Measurements from ENCODE around the gene ZBTB17. TPM values are rescaled to one million over a fixed set of nuclear protein-coding genes. Genes with fewer than 3 reads are reported as not detected.

Gene ZBTB17
- polyA plus RNA-seq, 1 experiment = 21.4 TPM

DNA sequence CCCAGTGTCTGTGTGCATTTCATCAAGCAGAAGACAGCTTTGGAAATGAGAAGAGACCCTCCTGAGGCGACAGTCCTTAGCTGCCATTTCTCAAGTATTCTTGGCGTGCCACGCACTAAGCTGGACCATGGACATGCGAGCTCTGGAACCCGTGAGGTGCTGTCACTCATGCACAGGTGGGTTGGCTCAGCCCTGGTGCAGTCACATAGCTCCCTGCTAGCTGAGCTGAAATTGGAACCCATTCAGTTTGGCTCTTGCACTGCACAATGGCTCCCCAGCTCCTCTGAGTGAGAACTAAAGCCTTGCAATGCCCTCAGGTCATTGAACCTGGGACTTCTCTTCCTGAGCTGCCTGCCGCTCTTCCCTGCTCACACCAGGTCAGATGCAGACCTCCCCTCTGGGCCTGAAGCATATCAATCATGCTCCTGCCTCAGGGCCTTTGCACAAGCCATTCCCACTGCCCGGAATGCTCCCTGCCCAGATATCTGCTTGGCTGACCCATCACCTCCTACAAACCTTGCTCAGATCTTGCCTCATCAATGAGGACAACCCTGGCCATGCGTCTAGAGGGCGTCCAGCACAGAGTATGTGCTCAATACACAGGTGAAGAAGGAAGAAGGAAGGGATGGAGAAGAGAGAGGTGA is 21.9 kb upstream of the ZBTB17 start:
- no peaks in the 10 kb centered on the region for H3K27me3 ChIP-seq (ENCODE audit: control insufficient read depth, insufficient read depth, low read length)
- TF ChIP-seq, protein P1, sequence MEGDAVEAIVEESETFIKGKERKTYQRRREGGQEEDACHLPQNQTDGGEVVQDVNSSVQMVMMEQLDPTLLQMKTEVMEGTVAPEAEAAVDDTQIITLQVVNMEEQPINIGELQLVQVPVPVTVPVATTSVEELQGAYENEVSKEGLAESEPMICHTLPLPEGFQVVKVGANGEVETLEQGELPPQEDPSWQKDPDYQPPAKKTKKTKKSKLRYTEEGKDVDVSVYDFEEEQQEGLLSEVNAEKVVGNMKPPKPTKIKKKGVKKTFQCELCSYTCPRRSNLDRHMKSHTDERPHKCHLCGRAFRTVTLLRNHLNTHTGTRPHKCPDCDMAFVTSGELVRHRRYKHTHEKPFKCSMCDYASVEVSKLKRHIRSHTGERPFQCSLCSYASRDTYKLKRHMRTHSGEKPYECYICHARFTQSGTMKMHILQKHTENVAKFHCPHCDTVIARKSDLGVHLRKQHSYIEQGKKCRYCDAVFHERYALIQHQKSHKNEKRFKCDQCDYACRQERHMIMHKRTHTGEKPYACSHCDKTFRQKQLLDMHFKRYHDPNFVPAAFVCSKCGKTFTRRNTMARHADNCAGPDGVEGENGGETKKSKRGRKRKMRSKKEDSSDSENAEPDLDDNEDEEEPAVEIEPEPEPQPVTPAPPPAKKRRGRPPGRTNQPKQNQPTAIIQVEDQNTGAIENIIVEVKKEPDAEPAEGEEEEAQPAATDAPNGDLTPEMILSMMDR (IDR thresholded peaks at IDR 0.05; ENCODE audit: low read depth, low read length) = no peak
- H3K9me3 ChIP-seq (ENCODE audit: control insufficient read depth, insufficient read depth, low read length) = no peaks in the 10 kb centered on the region
- POLR2A ChIA-PET = interaction anchor here (0.9 kb wide), 1 partner anchor 163 kb away, joined by 3 read pairs; no protein-coding TSS in a partner anchor
- CTCF ChIA-PET = interaction anchor here (1.1 to 1.6 kb wide), 4 partner anchors 10 to 206 kb away, joined by 3 to 10 read pairs (median 7); no protein-coding TSS in a partner anchor
- no peak overlapping the region for H3K4me3 ChIP-seq (ENCODE audit: low read depth, low read length)
- no peak for DNase-seq (ENCODE audit: low read depth, low spot score)
- no peak overlapping the region for H3K27ac ChIP-seq (ENCODE audit: low read depth, low read length)

GRCh38 chr1:15997076-15997585 is 21.2 kb upstream of the ZBTB17 start:
- H3K4me3 ChIP-seq (ENCODE audit: low read depth, low read length) = no peak overlapping the region
- DNase-seq (ENCODE audit: low read depth, low spot score) = no peak
- TF ChIP-seq, protein P1 (IDR thresholded peaks at IDR 0.05; ENCODE audit: low read depth, low read length) = no peak
- H3K27me3 ChIP-seq (ENCODE audit: control insufficient read depth, insufficient read depth, low read length) = no peaks in the 10 kb centered on the region
- no peak overlapping the region for H3K27ac ChIP-seq (ENCODE audit: low read depth, low read length)
- no peaks in the 10 kb centered on the region for H3K9me3 ChIP-seq (ENCODE audit: control insufficient read depth, insufficient read depth, low read length)
- ChIA-PET POLR2A (interaction anchor here (0.9 kb wide), 1 partner anchor 163 kb away, joined by 3 read pairs; no protein-coding TSS in a partner anchor), CTCF (interaction anchor here (1.1 to 1.6 kb wide), 4 partner anchors 11 to 205 kb away, joined by 3 to 10 read pairs (median 7); no protein-coding TSS in a partner anchor)

DNA sequence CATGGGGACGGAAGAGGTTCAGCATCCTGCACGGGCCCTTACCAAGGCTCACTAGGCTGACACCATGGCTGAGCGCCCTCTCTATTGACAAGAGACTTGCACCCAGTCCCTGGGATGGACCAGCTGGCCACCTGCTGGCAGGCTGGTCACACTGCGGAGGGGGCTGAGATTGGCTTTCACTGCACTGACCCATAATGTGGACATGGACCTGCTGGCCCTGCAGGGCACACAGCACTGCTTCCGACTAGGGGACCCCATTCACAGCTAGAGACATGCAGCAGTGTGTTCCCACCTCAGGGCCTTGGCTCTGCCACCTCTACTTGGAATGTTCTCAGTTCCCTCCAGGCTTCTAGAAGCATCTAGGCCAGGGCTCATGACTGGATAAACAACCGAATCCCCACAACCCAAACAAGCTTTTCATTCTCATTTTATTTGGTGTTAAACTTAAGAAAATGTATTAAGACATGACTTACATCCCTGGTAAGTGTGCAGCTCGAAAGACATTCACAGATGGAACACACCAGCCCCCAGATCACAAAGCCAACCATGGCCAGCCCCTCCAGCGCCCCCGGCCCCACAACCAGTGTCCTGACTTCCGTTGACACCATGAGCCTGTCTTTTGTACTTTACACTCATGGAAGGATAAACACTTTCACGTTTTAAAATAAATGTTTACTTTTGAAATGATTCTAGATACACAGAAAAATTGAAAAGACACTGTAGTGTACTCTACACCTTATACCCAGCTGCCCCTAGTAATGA is 18.9 kb upstream of the ZBTB17 start:
- TF ChIP-seq, protein P1 (IDR thresholded peaks at IDR 0.05; ENCODE audit: low read depth, low read length) = peak; percentile 95
- Histone ChIP-seq H3K9me3 (ENCODE audit: control insufficient read depth, insufficient read depth, low read length) (no peaks in the 10 kb centered on the region; the same call in 1 of the 2 replicates), H3K27ac (ENCODE audit: low read depth, low read length) (no peak overlapping the region), H3K27me3 (ENCODE audit: control insufficient read depth, insufficient read depth, low read length) (no peaks in the 10 kb centered on the region), H3K4me3 (ENCODE audit: low read depth, low read length) (no peak overlapping the region)
- CTCF ChIA-PET = interaction anchor here (0.7 to 2.8 kb wide), 20 partner anchors 9 to 203 kb away, joined by 3 to 33 read pairs (median 4); partner anchors contain the start of genes HSPB7, SPEN and SRARP
- POLR2A ChIA-PET = interaction anchor here (0.5 kb wide), 2 partner anchors 163 to 218 kb away, joined by 3 to 5 read pairs; no protein-coding TSS in a partner anchor
- no peak for DNase-seq (ENCODE audit: low read depth, low spot score)

DNA sequence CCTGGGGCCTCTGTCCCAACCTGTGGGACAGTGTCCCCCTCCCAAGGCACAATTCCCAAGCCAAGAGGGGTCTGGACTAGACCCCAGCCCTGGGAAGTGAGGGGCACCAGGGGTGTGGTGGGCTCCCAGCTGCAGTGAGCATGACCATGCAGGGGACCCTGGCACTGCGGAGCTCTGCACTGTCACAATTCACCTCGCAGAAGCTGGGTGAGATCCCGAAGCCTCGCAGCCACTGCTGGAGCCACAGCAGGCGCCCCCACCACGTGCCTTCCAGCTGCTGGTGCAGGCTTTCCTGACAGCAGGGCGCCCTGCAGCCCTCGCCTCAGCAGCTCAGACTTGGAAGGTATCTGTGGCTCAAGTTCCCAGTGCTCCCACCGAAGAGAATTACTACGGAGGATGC is 18.2 kb upstream of the ZBTB17 start:
- ChIA-PET POLR2A (interaction anchor here (0.5 kb wide), 2 partner anchors 163 to 218 kb away, joined by 3 to 5 read pairs; no protein-coding TSS in a partner anchor), CTCF (interaction anchor here (0.6 to 2.8 kb wide), 16 partner anchors 10 to 202 kb away, joined by 3 to 33 read pairs (median 4); partner anchors contain the start of genes HSPB7, SRARP and UQCRHL)
- TF ChIP-seq, protein P1 (IDR thresholded peaks at IDR 0.05; ENCODE audit: low read depth, low read length) = no peak
- Histone ChIP-seq H3K27me3 (ENCODE audit: control insufficient read depth, insufficient read depth, low read length) (no peaks in the 10 kb centered on the region), H3K9me3 (ENCODE audit: control insufficient read depth, insufficient read depth, low read length) (no peaks in the 10 kb centered on the region; the same call in 1 of the 2 replicates), H3K4me3 (ENCODE audit: low read depth, low read length) (no peak overlapping the region), H3K27ac (ENCODE audit: low read depth, low read length) (no peak overlapping the region)
- no peak for DNase-seq (ENCODE audit: low read depth, low spot score)
